ENCODE data around the gene L1TD1.

DNA sequence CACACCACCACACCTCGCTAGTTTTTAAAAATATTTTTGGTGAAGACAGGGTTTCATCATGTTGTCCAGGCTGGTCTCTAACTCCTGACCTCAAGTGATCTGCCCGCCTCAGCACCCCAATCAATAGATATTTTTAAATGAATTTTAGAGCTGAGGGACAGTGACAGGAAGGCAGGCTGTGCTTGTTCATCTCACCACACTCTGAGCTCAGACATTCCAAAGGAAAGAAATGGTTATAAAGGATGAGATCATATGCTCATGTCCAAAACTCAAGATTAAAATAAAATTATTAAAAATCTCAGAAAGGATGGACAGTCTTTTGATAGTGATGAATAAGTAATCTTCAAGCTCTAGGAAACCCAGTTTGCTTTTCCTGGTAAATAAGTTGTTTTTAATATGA is 40.9 kb downstream of the L1TD1 start:
- TF ChIP-seq, protein P1, sequence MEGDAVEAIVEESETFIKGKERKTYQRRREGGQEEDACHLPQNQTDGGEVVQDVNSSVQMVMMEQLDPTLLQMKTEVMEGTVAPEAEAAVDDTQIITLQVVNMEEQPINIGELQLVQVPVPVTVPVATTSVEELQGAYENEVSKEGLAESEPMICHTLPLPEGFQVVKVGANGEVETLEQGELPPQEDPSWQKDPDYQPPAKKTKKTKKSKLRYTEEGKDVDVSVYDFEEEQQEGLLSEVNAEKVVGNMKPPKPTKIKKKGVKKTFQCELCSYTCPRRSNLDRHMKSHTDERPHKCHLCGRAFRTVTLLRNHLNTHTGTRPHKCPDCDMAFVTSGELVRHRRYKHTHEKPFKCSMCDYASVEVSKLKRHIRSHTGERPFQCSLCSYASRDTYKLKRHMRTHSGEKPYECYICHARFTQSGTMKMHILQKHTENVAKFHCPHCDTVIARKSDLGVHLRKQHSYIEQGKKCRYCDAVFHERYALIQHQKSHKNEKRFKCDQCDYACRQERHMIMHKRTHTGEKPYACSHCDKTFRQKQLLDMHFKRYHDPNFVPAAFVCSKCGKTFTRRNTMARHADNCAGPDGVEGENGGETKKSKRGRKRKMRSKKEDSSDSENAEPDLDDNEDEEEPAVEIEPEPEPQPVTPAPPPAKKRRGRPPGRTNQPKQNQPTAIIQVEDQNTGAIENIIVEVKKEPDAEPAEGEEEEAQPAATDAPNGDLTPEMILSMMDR (conservative IDR thresholded peaks at IDR 0.05) = no peak
- no peak for TF ChIP-seq EZH2 (IDR thresholded peaks at IDR 0.05; ENCODE audit: low read depth)

Measured in PC-9 (cell line).